GM18520 (cell line): ENCODE measurements around the gene TBC1D16.

ENCODE experiments used
- ATAC-seq: cut with Tn5 transposase; IDR thresholded peaks from one replicate; pipeline ENCODE4 v1.9.1; 2021; ENCODE audit not compliant: unreplicated experiment

Gene TBC1D16

DNA sequence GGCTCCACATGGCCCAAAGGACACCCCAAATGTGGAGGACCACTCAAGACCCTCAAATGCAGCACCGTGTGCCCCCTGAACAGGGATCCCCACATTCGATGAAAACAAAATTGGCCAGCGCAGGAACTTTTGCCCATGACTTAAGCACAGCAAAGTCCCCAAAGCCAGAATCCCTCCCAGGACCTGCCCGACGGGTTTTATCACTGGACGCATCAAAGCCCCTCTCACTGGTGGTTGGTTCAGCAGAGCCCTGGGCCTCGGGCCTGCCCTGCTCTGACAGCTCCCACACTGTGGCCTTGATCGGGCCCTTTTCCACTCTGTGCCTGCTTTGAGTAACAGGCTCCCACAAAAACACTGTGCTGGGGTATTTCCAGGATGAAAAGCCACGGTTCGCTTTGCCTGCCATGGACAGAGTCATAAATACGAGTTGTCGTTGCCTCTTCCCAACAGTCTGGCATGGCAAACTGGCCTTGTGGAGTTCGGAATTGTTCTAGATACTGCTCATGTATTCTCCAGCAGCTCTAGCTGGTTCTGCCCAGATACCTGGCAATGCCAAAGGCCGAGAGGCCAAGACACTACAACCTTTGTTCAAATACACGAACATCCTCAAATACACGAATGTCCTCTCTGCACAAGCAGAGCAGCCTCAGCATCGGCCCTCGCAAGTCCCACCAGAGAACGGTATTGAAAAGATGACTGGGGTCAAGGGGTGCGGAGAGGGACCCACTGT lies 46.4 kb downstream of the TBC1D16 start:
- no peak for ATAC-seq

DNA sequence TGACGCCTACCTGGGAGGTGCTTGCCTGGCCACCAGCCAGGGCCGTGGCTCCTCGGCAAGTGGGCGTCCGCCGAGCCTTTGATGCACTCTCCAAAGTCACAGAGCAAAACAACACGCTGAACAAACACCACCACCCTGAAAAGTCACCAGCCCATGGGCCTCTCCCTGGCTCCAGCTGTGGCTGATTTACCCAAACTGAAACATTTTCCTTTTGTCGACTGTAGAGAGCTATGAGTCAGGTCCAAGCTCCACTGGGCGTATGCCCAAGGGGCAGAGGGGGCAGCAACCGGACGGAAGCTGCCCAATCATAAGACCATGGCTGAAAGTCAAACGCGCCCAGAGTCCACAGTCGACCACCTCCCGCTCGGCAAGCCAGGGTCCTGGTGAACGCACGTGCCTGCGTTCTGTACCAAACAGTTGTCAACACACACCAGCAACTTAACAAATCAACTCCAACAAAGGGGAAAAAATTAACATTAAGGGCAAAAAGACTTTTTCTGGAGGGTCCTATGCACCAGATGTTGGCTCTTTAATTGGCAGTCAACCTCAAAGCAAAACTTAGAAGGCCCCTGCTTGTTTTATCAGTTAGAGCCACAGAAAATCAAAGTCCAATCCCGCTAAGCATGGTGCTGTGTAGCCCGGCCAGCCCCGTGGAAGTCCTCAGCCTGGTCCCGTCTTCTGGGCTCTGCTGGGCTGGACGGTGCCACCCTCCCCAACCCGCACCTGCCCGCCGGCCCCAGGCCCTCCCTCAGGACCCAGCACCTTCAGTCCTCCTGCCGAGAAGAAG lies 47.3 kb downstream of the TBC1D16 start:
- no peak for ATAC-seq

DNA sequence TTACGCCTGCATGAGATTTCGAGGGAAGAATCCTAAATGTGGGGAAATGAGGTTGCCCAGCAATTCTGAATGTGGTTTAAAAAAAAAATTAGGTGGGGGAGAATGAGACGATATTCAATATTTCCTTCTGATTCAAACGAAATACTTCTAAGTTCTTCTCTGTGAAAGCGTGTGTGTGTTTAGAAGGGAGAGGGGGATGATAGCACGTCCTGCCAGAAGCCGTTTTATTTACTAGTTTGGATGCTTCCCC lies 47.8 kb downstream of the TBC1D16 start:
- no peak for ATAC-seq

DNA sequence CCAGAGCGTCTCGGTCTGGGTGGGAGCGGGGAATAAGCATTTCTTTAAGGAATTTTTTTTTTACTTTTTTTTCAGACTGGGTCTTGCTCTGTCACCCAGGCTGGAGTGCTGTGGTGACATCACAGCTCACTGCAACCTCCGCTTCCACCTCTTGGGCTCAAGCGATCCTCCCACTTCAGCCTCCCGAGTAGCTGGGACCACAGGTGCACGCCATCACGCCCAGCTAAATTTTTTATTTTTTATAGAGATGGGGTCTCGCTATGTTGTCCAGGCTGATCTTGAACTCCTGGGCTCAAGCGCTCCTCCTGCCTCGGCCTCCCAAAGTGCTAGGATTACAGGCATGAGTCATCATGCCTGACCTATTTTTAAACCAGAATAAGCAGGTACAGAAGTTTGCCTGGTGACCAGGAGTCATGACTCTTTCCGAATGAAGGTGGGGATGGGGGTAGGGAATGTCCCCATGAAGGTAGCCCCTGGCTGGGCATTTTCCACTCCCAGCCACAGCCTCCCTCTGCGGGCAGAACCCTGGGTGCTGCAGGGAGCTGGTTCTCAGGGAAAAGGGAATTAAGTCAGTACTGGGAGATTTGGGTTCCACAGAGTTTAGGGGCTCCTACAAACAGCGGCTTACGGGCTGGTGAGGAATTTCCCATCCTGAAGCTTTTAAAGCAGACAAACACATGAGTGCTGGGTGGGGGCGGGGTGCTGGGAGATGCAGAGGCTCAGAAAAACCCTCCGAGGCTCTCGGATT lies 48.3 kb downstream of the TBC1D16 start:
- ATAC-seq = no peak

DNA sequence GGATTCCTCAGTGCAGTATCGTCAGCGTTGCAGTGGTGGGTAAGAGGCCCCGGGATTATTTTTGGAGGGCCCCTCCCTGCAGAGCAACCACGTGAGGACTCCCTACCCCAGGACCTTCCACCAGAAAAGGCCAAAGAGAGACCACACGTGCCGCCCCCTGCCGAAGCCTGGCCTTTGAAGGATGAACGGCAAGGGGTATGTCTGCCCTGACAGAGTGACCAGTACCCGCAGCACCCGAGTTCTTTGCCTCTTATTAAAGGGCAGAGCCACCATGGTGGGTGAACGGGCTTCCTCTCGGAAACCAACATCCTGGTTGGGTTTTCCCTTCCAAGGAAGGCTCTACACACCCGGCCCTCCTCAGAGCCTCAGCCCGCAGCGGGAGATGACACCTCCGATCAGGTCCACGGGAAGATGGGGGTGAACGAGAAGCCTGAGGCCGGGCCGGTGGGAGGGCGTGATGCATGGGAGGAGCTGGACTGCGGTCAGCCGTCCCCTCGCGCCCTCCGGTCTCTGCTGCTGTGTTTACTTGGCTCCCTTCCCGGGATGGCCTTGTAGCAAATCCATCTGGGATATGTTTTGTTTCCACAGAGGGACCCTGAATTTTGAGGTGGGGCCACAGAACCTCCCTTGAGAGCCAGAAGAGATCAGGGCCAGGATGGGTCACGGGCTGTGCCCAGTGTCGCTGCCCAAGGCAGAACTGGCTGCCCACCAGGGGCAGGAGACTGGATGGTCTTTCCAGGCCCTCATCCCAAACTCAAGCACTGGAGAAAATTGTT lies 49.1 kb downstream of the TBC1D16 start:
- no peak for ATAC-seq

GRCh38 chr17:79985943-79986391 lies 49.7 kb downstream of the TBC1D16 start:
- ATAC-seq = no peak

DNA sequence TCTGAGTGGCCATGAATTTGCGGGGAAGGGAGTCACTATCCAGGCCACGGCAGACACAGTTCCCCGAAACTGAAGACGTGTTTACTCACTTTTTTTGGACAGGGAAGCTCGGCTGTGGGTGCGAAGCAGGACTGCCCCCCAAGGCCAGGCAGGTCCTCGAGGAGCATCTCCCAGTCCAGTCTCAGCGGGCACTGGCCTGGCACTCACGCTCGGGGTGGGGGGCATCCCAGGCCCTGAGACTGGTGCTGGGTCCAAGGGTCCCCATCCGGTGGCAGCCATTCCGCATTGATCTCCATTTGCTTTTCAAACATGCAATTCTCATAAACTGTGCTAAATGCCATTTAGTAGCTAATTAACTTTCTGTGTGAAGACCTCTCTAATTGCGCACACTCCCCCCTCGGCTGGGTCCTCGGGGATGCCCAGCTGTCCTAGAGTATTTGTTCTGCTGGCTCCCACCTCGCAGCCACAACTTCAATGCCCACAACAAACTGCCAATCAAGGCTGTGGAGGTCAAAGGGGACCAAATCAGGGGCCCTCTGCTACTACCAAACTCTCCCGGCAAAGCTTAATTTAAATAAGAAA lies 50.2 kb downstream of the TBC1D16 start:
- ATAC-seq = no peak

DNA sequence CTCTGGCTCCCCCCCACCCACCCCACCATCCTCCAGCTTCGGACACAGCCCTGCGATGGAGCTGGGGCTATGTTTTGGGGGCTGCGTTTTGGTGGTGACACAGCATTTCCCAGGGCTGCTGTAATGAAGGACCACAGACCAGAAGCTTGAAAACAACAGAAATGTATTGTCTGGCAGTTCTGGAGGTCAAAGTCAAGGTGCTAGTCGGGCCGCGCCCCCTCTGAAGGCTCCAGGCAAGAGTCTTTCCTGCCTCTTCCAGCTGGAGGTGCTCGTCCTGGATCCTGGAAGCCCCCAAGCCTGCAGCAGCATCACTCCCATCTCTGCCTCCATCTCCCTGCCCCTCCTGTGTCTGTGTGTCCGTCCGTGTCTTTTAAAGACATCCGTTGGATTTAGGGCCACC lies 50.8 kb downstream of the TBC1D16 start:
- no peak for ATAC-seq

DNA sequence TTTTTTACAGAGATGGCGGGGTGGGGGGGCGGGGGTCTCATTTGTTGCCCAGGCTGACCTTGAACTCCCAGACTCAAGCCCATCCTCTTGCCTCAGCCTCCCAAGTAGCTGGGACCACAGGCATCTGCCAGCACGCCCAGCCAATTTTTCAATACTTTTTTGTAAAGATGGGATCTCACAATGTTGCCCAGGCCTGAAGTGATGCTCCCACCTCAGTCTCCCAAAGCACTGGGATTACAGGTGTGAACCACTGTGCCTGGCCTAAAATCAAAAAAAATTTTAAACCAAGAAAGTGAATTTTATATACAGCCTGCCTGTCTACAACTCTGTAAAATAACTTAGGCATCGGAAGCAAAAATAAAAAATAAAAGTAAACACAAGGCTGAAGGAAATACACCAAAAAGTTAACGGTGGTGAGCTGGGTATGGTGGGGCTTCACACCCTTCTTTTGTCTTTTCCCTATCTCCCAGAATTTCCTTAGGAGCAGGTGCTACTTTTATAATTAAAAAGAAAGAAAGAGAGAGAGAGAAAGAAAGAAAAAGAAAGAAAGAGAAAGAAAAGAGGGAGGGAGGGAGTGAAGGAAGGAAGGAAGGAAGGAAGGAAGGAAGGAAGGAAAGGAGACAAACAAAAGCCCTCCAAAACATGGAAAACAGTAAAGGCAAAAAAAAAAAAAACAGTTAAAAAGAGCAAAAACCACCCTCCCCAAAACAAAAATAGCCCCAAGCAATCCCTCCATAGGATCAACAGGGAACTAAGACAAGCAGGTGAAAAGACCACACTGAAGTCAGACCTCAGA lies 51.4 kb downstream of the TBC1D16 start:
- ATAC-seq = no peak

- no peak for ATAC-seq
These were observed 52.2 kb downstream of the TBC1D16 start for GRCh38 chr17:79983456-79983855.

- no peak for ATAC-seq
These were observed 52.7 kb downstream of the TBC1D16 start for GRCh38 chr17:79982986-79983385.

GRCh38 chr17:79981661-79982101 lies 54.0 kb downstream of the TBC1D16 start:
- no peak for ATAC-seq

DNA sequence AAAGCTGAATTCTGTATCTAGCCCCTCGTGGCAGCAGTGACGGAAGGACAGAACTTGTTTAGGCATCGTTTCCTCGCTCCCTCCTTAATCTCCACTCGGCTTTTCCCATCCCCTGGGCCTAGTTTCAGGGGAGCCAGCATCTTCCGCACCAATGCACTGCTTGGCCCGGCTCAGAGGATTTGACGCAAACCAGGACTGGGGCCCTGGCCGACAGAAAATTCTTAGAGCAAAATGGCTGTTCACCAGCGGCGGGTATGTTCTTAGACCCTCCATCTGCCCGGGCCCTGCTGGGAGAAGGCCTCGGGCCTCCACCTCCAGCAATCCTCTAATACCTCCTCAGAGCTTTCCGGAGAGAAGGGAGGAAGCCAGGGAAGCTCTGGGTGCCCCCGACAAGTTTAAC lies 54.6 kb downstream of the TBC1D16 start:
- no peak for ATAC-seq

DNA sequence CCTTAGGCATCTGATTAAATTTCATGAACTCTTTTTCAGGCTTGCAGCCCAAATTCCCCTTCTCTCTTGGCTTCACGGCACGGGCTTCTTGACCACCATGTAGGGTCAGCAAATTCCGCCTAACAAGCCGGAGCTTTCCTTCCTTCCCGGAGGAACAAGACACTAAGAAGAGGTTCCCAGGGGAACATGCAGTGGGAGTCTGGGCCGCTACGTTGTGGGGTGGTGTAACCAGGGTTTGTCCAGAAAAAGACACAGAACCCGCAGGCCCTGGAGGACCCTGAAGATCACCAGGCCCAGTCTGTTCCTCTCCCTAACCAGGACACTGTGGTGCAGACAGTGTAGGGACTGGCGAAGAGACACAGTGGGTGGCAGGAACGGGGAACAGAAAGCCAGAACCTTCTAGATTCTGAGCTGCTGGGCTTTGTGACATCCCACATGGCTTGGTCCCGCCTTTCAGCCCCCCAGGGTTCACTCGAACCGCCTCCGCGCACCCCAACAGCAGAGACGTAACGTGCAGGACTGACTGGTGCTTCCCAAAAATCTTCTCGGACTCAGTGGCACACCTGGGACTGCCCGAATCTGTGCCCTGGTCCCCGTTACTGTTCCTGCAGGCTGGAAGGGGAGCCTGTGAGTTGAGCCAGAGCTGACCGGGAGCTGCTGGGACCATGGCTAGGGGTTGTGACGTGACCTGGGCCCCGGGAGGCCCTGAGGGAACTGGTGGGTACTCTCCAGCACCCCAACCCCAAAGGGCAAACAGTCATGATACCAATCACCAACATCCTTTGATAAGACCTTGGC lies 55.2 kb downstream of the TBC1D16 start:
- ATAC-seq = no peak

DNA sequence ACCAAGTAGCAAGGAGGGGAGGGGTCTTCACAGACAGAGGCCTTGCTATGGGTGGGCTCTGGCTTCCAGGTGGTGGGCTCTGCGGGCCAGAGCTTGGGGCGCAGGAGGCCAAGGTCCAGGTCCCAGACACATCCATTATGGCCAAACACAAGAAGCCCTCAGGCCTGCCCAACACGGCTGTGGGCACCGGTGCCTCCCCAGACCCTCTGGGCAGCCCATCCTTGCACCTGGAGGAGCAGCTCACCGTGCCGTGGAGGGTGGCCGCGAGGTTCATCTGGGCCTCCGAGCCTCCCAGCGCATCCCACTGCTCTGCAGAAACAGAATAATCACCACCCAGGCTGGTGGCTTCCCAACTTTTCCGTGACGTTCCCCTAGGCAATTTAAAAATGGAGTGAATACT lies 55.9 kb downstream of the TBC1D16 start:
- no peak for ATAC-seq

- no peak for ATAC-seq
These were observed 56.4 kb downstream of the TBC1D16 start for GRCh38 chr17:79979221-79979741.

- ATAC-seq = no peak
These were observed 57.2 kb downstream of the TBC1D16 start for GRCh38 chr17:79978548-79978855.

GRCh38 chr17:79977708-79978547 lies 57.7 kb downstream of the TBC1D16 start:
- no peak for ATAC-seq
